GM21825 (cell line): Measurements from ENCODE around the gene SPTB.
"Not testable (repeated sequence)": the region's sequence is repeated elsewhere in the genome, so short reads cannot be mapped to it uniquely, and the experiment has no call there.

Source experiments
- ATAC-seq: cut with Tn5 transposase; IDR thresholded peaks from one replicate; pipeline ENCODE4 v1.9.1; 2021; ENCODE audit warnings: mild to moderate bottlenecking, moderate library complexity; ENCODE audit not compliant: unreplicated experiment

The SPTB gene

GRCh38 chr14:64824471-64824870, 55.2 kb downstream of the SPTB start:
- no peak for ATAC-seq

- ATAC-seq, result no peak
Measured at GRCh38 chr14:64823305-64823861, 56.3 kb downstream of the SPTB start.

- ATAC-seq, result no peak
Measured at GRCh38 chr14:64821651-64822050, 58.1 kb downstream of the SPTB start.

- no peak for ATAC-seq
Measured at GRCh38 chr14:64818151-64818550, 61.6 kb downstream of the SPTB start.

- no peak for ATAC-seq
Measured at GRCh38 chr14:64817631-64818030, 62.1 kb downstream of the SPTB start.

GRCh38 chr14:64816221-64816783, 63.4 kb downstream of the SPTB start:
- ATAC-seq, result no peak

GRCh38 chr14:64815257-64815656, 64.5 kb downstream of the SPTB start:
- ATAC-seq, result no peak

GRCh38 chr14:64812412-64812811, 67.3 kb downstream of the SPTB start:
- no peak for ATAC-seq

- no peak for ATAC-seq
Measured at GRCh38 chr14:64811676-64812075, 68.0 kb downstream of the SPTB start.

GRCh38 chr14:64808449-64808848, 71.3 kb downstream of the SPTB start:
- no peak for ATAC-seq

GRCh38 chr14:64807551-64807950, 72.2 kb downstream of the SPTB start:
- ATAC-seq, result no peak

GRCh38 chr14:64806862-64807495, 72.7 kb downstream of the SPTB start:
- ATAC-seq, result no peak

GRCh38 chr14:64806202-64806861, 73.4 kb downstream of the SPTB start:
- ATAC-seq, result no peak

GRCh38 chr14:64805646-64806045, 74.1 kb downstream of the SPTB start:
- ATAC-seq, result not testable (repeated sequence)

- ATAC-seq, result no peak
Measured at GRCh38 chr14:64804754-64805260, 74.9 kb downstream of the SPTB start.

- no peak for ATAC-seq
Measured at GRCh38 chr14:64801800-64802199, 77.9 kb downstream of the SPTB start.

GRCh38 chr14:64801046-64801445, 78.7 kb downstream of the SPTB start:
- no peak for ATAC-seq

GRCh38 chr14:64800000-64800399, 79.7 kb downstream of the SPTB start:
- ATAC-seq, result no peak

GRCh38 chr14:64799555-64799954, 80.2 kb downstream of the SPTB start:
- ATAC-seq, result no peak

- ATAC-seq, result no peak
Measured at GRCh38 chr14:64796369-64796768, 83.3 kb downstream of the SPTB start.

- ATAC-seq, result no peak
Measured at GRCh38 chr14:64795921-64796320, 83.8 kb downstream of the SPTB start.

GRCh38 chr14:64795211-64795610, 84.5 kb downstream of the SPTB start:
- no peak for ATAC-seq
